Body of pancreas (tissue), 4 donors: Measurements from ENCODE around the gene AGBL2.

ENCODE experiments used
- POLR2A ChIP-seq, 3 donors: fragments of 450-650 bp; IDR thresholded peaks; one replicate each; pipeline ENCODE4 v1.6.1; 2016; ENCODE audit warnings: antibody characterized with exemption in 3 of 3, mild to moderate bottlenecking in 2 of 3
- TF ChIP-seq, protein P1 (sequence below), 7 experiments: fragments of 450-650 bp in 4 of 7; fragments of 200-600 bp in 3 of 7; sonication (generic) in 3 of 7; IDR thresholded peaks; one replicate each; pipeline ENCODE4 v1.5.1; 2016 to 2019; ENCODE audit warnings: antibody characterized with exemption in 7 of 7

DNA sequence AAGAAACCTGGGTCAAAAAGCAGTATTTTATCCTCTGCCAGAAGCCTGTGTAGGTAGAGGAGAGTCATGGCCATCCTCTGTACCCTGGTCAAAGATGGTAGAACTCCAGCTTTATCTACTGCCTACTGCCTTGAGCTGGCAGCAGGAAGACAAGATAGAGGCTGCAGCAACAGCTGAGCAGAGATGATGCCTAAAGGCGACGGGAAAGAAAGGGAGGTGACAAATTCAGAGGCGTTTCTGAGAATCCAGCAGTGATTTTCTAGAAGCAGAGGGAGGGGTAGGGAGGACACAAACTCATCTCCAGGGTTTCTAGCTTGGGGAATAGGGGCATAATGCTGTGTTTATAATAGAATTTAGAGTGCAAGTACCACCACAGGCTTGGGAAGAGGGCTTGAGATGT lies 105.5 kb downstream of the AGBL2 start:
- TF ChIP-seq, protein P1, sequence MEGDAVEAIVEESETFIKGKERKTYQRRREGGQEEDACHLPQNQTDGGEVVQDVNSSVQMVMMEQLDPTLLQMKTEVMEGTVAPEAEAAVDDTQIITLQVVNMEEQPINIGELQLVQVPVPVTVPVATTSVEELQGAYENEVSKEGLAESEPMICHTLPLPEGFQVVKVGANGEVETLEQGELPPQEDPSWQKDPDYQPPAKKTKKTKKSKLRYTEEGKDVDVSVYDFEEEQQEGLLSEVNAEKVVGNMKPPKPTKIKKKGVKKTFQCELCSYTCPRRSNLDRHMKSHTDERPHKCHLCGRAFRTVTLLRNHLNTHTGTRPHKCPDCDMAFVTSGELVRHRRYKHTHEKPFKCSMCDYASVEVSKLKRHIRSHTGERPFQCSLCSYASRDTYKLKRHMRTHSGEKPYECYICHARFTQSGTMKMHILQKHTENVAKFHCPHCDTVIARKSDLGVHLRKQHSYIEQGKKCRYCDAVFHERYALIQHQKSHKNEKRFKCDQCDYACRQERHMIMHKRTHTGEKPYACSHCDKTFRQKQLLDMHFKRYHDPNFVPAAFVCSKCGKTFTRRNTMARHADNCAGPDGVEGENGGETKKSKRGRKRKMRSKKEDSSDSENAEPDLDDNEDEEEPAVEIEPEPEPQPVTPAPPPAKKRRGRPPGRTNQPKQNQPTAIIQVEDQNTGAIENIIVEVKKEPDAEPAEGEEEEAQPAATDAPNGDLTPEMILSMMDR (IDR thresholded peaks at IDR 0.05): no peak
- no peak for TF ChIP-seq POLR2A (IDR thresholded peaks at IDR 0.05)
